GM23338 (cell line): ENCODE measurements around the gene AP1M1. TPM values are rescaled to one million over a fixed set of nuclear protein-coding genes. Genes with fewer than 3 reads are reported as not detected.

Experiments
- ATAC-seq: fragments of 200-7000 bp; cut with Tn5 transposase; 3 replicates; pipeline ENCODE4 v1.9.1; 2020
- DNase-seq: peaks from one replicate; pipeline ENCODE4 v3.0.0-alpha.2; 2015; ENCODE audit warnings: low spot score
- H2AFZ ChIP-seq: fragments of 200-600 bp; sonication (generic); 2 replicates; pipeline ENCODE4 v1.8.0; 2016; ENCODE audit warnings: antibody characterized with exemption, mild to moderate bottlenecking, moderate library complexity
- H3F3A ChIP-seq: fragments of 200-600 bp; sonication (generic); replicated peaks from 2 replicates; pipeline ENCODE4 v1.8.0; 2017; ENCODE audit warnings: antibody characterized with exemption, mixed run types, low read depth
- H3K27ac ChIP-seq: fragments of 200-600 bp; sonication (generic); 2 replicates; pipeline ENCODE4 v1.6.1; 2016; ENCODE audit warnings: low read depth
- H3K27me3 ChIP-seq: fragments of 200-600 bp; sonication (generic); 2 replicates; pipeline ENCODE4 v1.8.0; 2016; ENCODE audit warnings: mild to moderate bottlenecking, mixed run types, moderate library complexity; ENCODE audit not compliant: insufficient read depth
- H3K36me3 ChIP-seq: fragments of 200-600 bp; sonication (generic); 2 replicates; pipeline ENCODE4 v1.8.0; 2016; ENCODE audit warnings: mild to moderate bottlenecking; ENCODE audit not compliant: insufficient read depth
- H3K4me1 ChIP-seq: fragments of 200-600 bp; sonication (generic); 2 replicates; pipeline ENCODE4 v1.8.0; 2016; ENCODE audit warnings: mild to moderate bottlenecking, moderate library complexity; ENCODE audit not compliant: insufficient read depth
- H3K4me2 ChIP-seq: fragments of 200-600 bp; sonication (generic); 2 replicates; pipeline ENCODE4 v1.7.1; 2017; ENCODE audit warnings: mixed run types
- H3K4me3 ChIP-seq: fragments of 200-600 bp; sonication (generic); 2 replicates; pipeline ENCODE4 v1.6.1; 2016; ENCODE audit warnings: mixed run types
- H3K79me2 ChIP-seq: fragments of 200-600 bp; sonication (generic); replicated peaks from 2 replicates; pipeline ENCODE4 v1.8.0; 2017; ENCODE audit warnings: mild to moderate bottlenecking; ENCODE audit not compliant: insufficient read depth
- H3K9me2 ChIP-seq: fragments of 200-600 bp; sonication (generic); 2 replicates; pipeline ENCODE4 v1.8.0; 2017; ENCODE audit not compliant: insufficient read depth
- H4K20me1 ChIP-seq: fragments of 200-600 bp; sonication (generic); replicated peaks from 2 replicates; pipeline ENCODE4 v1.8.0; 2017; ENCODE audit warnings: mild to moderate bottlenecking; ENCODE audit not compliant: insufficient read depth
- H3K27ac Mint-ChIP-seq: 2 replicates; pipeline ENCODE4 v1.8.0; 2020; ENCODE audit warnings: inconsistent platforms, mild to moderate bottlenecking, moderate library complexity, mixed read lengths
- H3K27me3 Mint-ChIP-seq: 3 replicates; pipeline ENCODE4 v1.8.0; 2022; ENCODE audit warnings: low read depth, mild to moderate bottlenecking, moderate library complexity, mixed read lengths, inconsistent platforms; ENCODE audit not compliant: insufficient read depth, poor library complexity
- H3K36me3 Mint-ChIP-seq: 3 replicates; pipeline ENCODE4 v1.8.0; 2021; ENCODE audit warnings: low read depth, mild to moderate bottlenecking, inconsistent platforms, moderate library complexity, mixed read lengths
- H3K4me1 Mint-ChIP-seq: 3 replicates; pipeline ENCODE4 v1.8.0; 2020; ENCODE audit warnings: mild to moderate bottlenecking, inconsistent platforms, mixed read lengths
- H3K4me3 Mint-ChIP-seq: 3 replicates; pipeline ENCODE4 v1.8.0; 2021; ENCODE audit warnings: moderate library complexity, mild to moderate bottlenecking, inconsistent platforms, mixed read lengths
- H3K9me3 Mint-ChIP-seq: 3 replicates; pipeline ENCODE4 v1.8.0; 2020; ENCODE audit warnings: moderate library complexity, mild to moderate bottlenecking, inconsistent platforms, mixed read lengths
- CREB1 ChIP-seq: fragments of 250-450 bp; sonication (Bioruptor Pico); IDR thresholded peaks from 2 replicates; pipeline ENCODE4 v1.5.0; 2020; ENCODE audit warnings: low read depth, mild to moderate bottlenecking, moderate library complexity
- CTCF ChIP-seq, 2 experiments: fragments of 200-600 bp in 1 of 2; sonication (generic) in 1 of 2; conservative IDR thresholded peaks; 2 replicates each; pipeline versions ENCODE4 v1.5.1 to v1.6.1; 2016 to 2017; ENCODE audit warnings: antibody characterized with exemption in 2 of 2, low read depth in 2 of 2, mild to moderate bottlenecking in 2 of 2, moderate library complexity in 1 of 2
- ETS1 ChIP-seq: IDR thresholded peaks from 2 replicates; pipeline ENCODE4 v1.6.1; 2016; ENCODE audit warnings: antibody characterized with exemption
- EZH2 ChIP-seq: fragments of 200-600 bp; sonication (generic); IDR thresholded peaks from one replicate; pipeline ENCODE4 v1.8.0; 2017; ENCODE audit warnings: antibody characterized with exemption, mild to moderate bottlenecking, low read depth; ENCODE audit not compliant: unreplicated experiment
- EZH2phosphoT487 ChIP-seq: fragments of 200-600 bp; sonication (generic); IDR thresholded peaks from one replicate; pipeline ENCODE4 v1.8.1; 2018; ENCODE audit warnings: antibody characterized with exemption; ENCODE audit not compliant: unreplicated experiment
- NANOG ChIP-seq: IDR thresholded peaks from 2 replicates; pipeline ENCODE4 v1.6.1; 2016; ENCODE audit warnings: antibody characterized with exemption, borderline replicate concordance
- POLR2AphosphoS5 ChIP-seq: IDR thresholded peaks from 2 replicates; pipeline ENCODE4 v1.6.1; 2016; ENCODE audit warnings: antibody characterized with exemption, low read depth
- REST ChIP-seq: IDR thresholded peaks from one replicate; pipeline ENCODE4 v1.6.1; 2018; ENCODE audit warnings: antibody characterized with exemption; ENCODE audit not compliant: unreplicated experiment
- STAT1 ChIP-seq: IDR thresholded peaks from one replicate; pipeline ENCODE4 v1.6.1; 2016; ENCODE audit warnings: antibody characterized with exemption; ENCODE audit not compliant: unreplicated experiment
- ZNF331 ChIP-seq: fragments of 250-450 bp; sonication (Bioruptor Pico); IDR thresholded peaks from 2 replicates; pipeline ENCODE4 v1.5.0; 2020; ENCODE audit warnings: low read depth, mild to moderate bottlenecking, moderate library complexity
- polyA plus RNA-seq: library from polyadenylated mRNA; unstranded; fragments of >200 nt; fragmentation: Nextera tagmentation; extraction: Ambion mirVana; gene quantifications from 2 replicates; pipeline ENCODE4 v1.2.1, GENCODE V29; 2016
- total RNA-seq: library from RNA; depleted of rRNA; stranded (reverse); fragments of >200 nt; shearing (Covaris generic); gene quantifications from 2 replicates; pipeline ENCODE4 v1.2.3, GENCODE V29; 2014

The AP1M1 gene
- total and polyA plus RNA-seq, 2 experiments from 2014 or later = 22.0 to 32.0 TPM

DNA sequence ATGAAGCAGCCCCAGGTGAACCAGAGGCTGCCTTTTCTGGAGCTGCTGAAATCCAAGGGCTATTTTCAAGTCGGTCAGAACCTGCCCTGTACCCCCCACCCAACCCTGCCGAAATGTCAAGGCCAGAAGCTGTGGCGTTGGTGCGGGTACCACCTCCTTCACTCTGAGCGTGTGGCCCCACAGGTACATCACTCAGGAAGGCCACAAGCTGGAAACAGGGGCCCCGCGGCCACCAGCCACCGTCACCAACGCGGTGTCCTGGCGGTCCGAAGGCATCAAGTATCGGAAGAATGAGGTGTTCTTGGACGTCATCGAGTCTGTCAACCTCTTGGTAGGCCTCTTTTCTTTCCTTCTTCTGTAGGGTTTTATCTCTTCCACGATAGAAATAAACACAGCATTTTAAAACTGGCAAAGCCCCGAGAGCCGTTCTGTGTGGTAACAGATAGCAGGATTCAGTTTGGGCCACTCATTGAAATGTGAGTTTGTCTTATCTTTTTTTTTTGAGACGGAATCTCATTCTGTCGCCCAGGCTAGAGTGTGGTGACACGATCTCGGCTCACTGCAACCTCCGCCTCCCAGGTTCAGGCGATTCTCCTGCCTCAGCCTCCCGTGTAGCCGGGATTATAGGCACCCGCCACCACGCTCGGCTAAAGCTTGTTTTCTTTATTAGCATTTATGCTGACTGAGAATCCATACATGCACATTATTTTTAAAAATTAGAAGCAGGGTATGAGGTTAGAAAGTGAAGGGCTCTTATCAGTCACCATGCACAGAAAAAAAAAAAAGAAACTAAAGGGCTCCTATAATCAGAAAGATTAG is 11.3 kb downstream of the AP1M1 start (continued):
- TF ChIP-seq ETS1 = no peak
- TF ChIP-seq EZH2 = no peak
- no peak for TF ChIP-seq CREB1 (CRISPR knock-in tag)
- no peak for TF ChIP-seq ZNF331 (CRISPR knock-in tag)
- TF ChIP-seq STAT1 = no peak
- no peak for TF ChIP-seq NANOG
- TF ChIP-seq REST = no peak
- no peak for TF ChIP-seq CTCF (conservative IDR thresholded peaks at IDR 0.05; ENCODE audit: low read depth in 2 of 2)
- TF ChIP-seq POLR2AphosphoS5 = no peak

- Histone ChIP-seq H3K27ac (no peak overlapping the region), H3K9me2 (no peaks in the 10 kb centered on the region), H3F3A (no peaks in the 10 kb centered on the region), H3K36me3 (no peaks in the 10 kb centered on the region), H3K4me1 (no peaks in the 10 kb centered on the region), H2AFZ (no peak overlapping the region), H3K4me3 (no peak overlapping the region), H4K20me1 (peaks cover 13% of the 10 kb centered on the region; the same call in 1 of the 2 replicates), H3K79me2 (no peaks in the 10 kb centered on the region), H3K27me3 (no peaks in the 10 kb centered on the region), H3K4me2 (no peak overlapping the region)
- H3K4me3 Mint-ChIP-seq = no peak overlapping the region
- peaks cover 3% of the 10 kb centered on the region; the same call in 2 of the 3 replicates for H3K36me3 Mint-ChIP-seq
- ATAC-seq (no peak), DNase-seq (no peak)
- H3K4me1 Mint-ChIP-seq = no peaks in the 10 kb centered on the region; the same call in 2 of the 3 replicates
- H3K27me3 Mint-ChIP-seq = peaks cover 4% of the 10 kb centered on the region
- TF ChIP-seq EZH2 (no peak), EZH2phosphoT487 (no peak), POLR2AphosphoS5 (no peak)
- no peak overlapping the region for H3K27ac Mint-ChIP-seq
- H3K9me3 Mint-ChIP-seq = no peaks in the 10 kb centered on the region
Measured at GRCh38 chr19:16210168-16210567, 12.5 kb downstream of the AP1M1 start.
